ENCODE measurements around the gene TEX12.

TEX12 gene

GRCh38 chr11:112129656-112130055 is 37.5 kb upstream of the TEX12 start:
- no peak overlapping the region for H3K4me3 ChIP-seq (ENCODE audit: low read depth, low read length)
- POLR2A ChIA-PET = no interaction called here
- DNase-seq (ENCODE audit: low read depth, low spot score) = no peak
- no peak for TF ChIP-seq CTCF (IDR thresholded peaks at IDR 0.05; ENCODE audit: insufficient read depth, low read length, missing control alignments)
- CTCF ChIA-PET = interaction anchor here (0.6 to 2.2 kb wide), 4 partner anchors 16 to 151 kb away, joined by 3 to 14 read pairs (median 3); no protein-coding TSS in a partner anchor

GRCh38 chr11:112132737-112133136 is 34.4 kb upstream of the TEX12 start:
- no peak for DNase-seq (ENCODE audit: low read depth, low spot score)
- TF ChIP-seq CTCF (IDR thresholded peaks at IDR 0.05; ENCODE audit: insufficient read depth, low read length, missing control alignments) = no peak
- H3K4me3 ChIP-seq (ENCODE audit: low read depth, low read length) = no peak overlapping the region
- POLR2A ChIA-PET = no interaction called here
- CTCF ChIA-PET = interaction anchor here (2.8 kb wide), 1 partner anchor 19 kb away, joined by 12 read pairs; no protein-coding TSS in a partner anchor

- DNase-seq (ENCODE audit: low read depth, low spot score) = no peak
- TF ChIP-seq CTCF (IDR thresholded peaks at IDR 0.05; ENCODE audit: insufficient read depth, low read length, missing control alignments) = no peak
- CTCF ChIA-PET = interaction anchor here (2.8 kb wide), 1 partner anchor 21 kb away, joined by 12 read pairs; no protein-coding TSS in a partner anchor
- H3K4me3 ChIP-seq (ENCODE audit: low read depth, low read length) = no peak overlapping the region
- POLR2A ChIA-PET = no interaction called here
Observed at GRCh38 chr11:112134473-112134872, 32.7 kb upstream of the TEX12 start.

- POLR2A ChIA-PET = no interaction called here
- no peak overlapping the region for H3K4me3 ChIP-seq (ENCODE audit: low read depth, low read length)
- CTCF ChIA-PET = interaction anchor here (1.5 to 1.7 kb wide), 2 partner anchors 10 to 13 kb away, joined by 5 read pairs; no protein-coding TSS in a partner anchor
- DNase-seq (ENCODE audit: low read depth, low spot score) = no peak
- TF ChIP-seq CTCF (IDR thresholded peaks at IDR 0.05; ENCODE audit: insufficient read depth, low read length, missing control alignments) = no peak
Observed at GRCh38 chr11:112143597-112143996, 23.6 kb upstream of the TEX12 start.

GRCh38 chr11:112150517-112150916 is 16.7 kb upstream of the TEX12 start:
- POLR2A ChIA-PET = no interaction called here
- CTCF ChIA-PET = interaction anchor here (0.5 to 2.2 kb wide), 4 partner anchors 25 to 38 kb away, joined by 3 to 8 read pairs (median 6); partner anchors contain the start of gene BCO2
- no peak for TF ChIP-seq CTCF (IDR thresholded peaks at IDR 0.05; ENCODE audit: insufficient read depth, low read length, missing control alignments)

GRCh38 chr11:112156153-112156955 is 10.8 kb upstream of the TEX12 start:
- ChIA-PET POLR2A (no interaction called here), CTCF (interaction anchor here (1.0 to 1.8 kb wide), 8 partner anchors 9 to 47 kb away, joined by 3 to 6 read pairs (median 4); partner anchors contain the start of gene BCO2)
- H3K4me3 ChIP-seq (ENCODE audit: low read depth, low read length) = no peak overlapping the region
- no peak for TF ChIP-seq CTCF (IDR thresholded peaks at IDR 0.05; ENCODE audit: insufficient read depth, low read length, missing control alignments)
- no peak for DNase-seq (ENCODE audit: low read depth, low spot score)

More at GRCh38 chr11:112150517-112150916, 16.7 kb upstream of the TEX12 start:
- H3K4me3 ChIP-seq (ENCODE audit: low read depth, low read length) = no peak overlapping the region
- no peak for DNase-seq (ENCODE audit: low read depth, low spot score)

Data from AG04449 (cell line).